Colonic mucosa (tissue), 4 donors: ENCODE data around the gene CPNE1. TPM values are rescaled to one million over a fixed set of nuclear protein-coding genes. Genes with fewer than 3 reads are reported as not detected.

Experiments used
- DNase-seq: peaks from one replicate; pipeline ENCODE4 v3.0.0-alpha.2; 2020
- H3K27ac ChIP-seq: fragments of 200-600 bp; one replicate; pipeline ENCODE4 v1.8.0; 2021
- H3K27me3 ChIP-seq: fragments of 200-600 bp; one replicate; pipeline ENCODE4 v1.8.0; 2021
- H3K36me3 ChIP-seq: fragments of 200-600 bp; one replicate; pipeline ENCODE4 v1.8.0; 2021
- H3K4me1 ChIP-seq: fragments of 200-600 bp; one replicate; pipeline ENCODE4 v1.8.0; 2021; ENCODE audit warnings: mild to moderate bottlenecking
- H3K4me3 ChIP-seq: fragments of 200-600 bp; one replicate; pipeline ENCODE4 v1.8.0; 2021
- H3K9ac ChIP-seq, 2 donors: one replicate each; pipeline ENCODE4 v1.7.0; 2013; ENCODE audit warnings: control low read depth in 2 of 2, low read depth in 2 of 2, low read length in 2 of 2
- H3K9me3 ChIP-seq: fragments of 200-600 bp; one replicate; pipeline ENCODE4 v1.8.0; 2021
- CTCF ChIP-seq: fragments of 200-600 bp; IDR thresholded peaks from one replicate; pipeline ENCODE4 v1.8.0; 2022; ENCODE audit warnings: antibody characterized with exemption, mild to moderate bottlenecking
- intact Hi-C: fragments of 100-400 bp; cut with DNase I; formaldehyde crosslinking; loops from one replicate; pipeline ENCODE4 v1.14.1; 2022
- total RNA-seq, 2 donors: library from RNA; stranded (reverse); fragmentation: NEBNext Ultra II Directional in 1 of 2; extraction: Animal tissue kit (Norgen Biotek cat#: 25700) in 1 of 2; gene quantifications; one replicate each; pipeline ENCODE4 v1.2.1, GENCODE V29; 2021
- donor health status: healthy.
- donor health status: DM: no; HTN: no; CAD: no.
- donor health status: DM: no; HTN: no; CAD: no.

CPNE1 gene
- total RNA-seq, 2 donors from 2014 or later = 137 to 152 TPM

GRCh38 chr20:35598899-35599775 lies 65.6 kb downstream of the CPNE1 start:
- no peak overlapping the region for H3K27ac ChIP-seq

GRCh38 chr20:35598476-35598875 lies 66.2 kb downstream of the CPNE1 start:
- H3K36me3 ChIP-seq = no peaks in the 10 kb centered on the region
- no peak overlapping the region for H3K4me3 ChIP-seq
- no peaks in the 10 kb centered on the region for H3K9me3 ChIP-seq
- H3K4me1 ChIP-seq = no peaks in the 10 kb centered on the region
- no peak overlapping the region for H3K9ac ChIP-seq
- no peak for DNase-seq
- intact Hi-C loops = no loop called here
- no peak overlapping the region for H3K27ac ChIP-seq
- TF ChIP-seq CTCF = no peak
- H3K27me3 ChIP-seq = no peaks in the 10 kb centered on the region

More at GRCh38 chr20:35598899-35599775, 65.6 kb downstream of the CPNE1 start:
- Histone ChIP-seq H3K4me1 (no peaks in the 10 kb centered on the region), H3K27me3 (no peaks in the 10 kb centered on the region), H3K4me3 (no peak overlapping the region), H3K9ac (no peak overlapping the region), H3K9me3 (no peaks in the 10 kb centered on the region), H3K36me3 (no peaks in the 10 kb centered on the region)
- intact Hi-C loops = no loop called here
- no peak for TF ChIP-seq CTCF
- DNase-seq = no peak

- Histone ChIP-seq H3K4me3 (no peak overlapping the region), H3K9ac (no peak overlapping the region), H3K36me3 (no peaks in the 10 kb centered on the region), H3K9me3 (no peaks in the 10 kb centered on the region), H3K27me3 (no peaks in the 10 kb centered on the region), H3K4me1 (no peaks in the 10 kb centered on the region), H3K27ac (no peak overlapping the region)
- DNase-seq = no peak
- intact Hi-C loops = no loop called here
- TF ChIP-seq CTCF = no peak
Observed at GRCh38 chr20:35597186-35597585, 67.5 kb downstream of the CPNE1 start.

- Histone ChIP-seq H3K36me3 (no peaks in the 10 kb centered on the region), H3K4me3 (no peak overlapping the region), H3K27ac (no peak overlapping the region), H3K4me1 (no peaks in the 10 kb centered on the region), H3K27me3 (no peaks in the 10 kb centered on the region), H3K9ac (no peak overlapping the region), H3K9me3 (no peaks in the 10 kb centered on the region)
- intact Hi-C loops = no loop called here
- DNase-seq = no peak
- no peak for TF ChIP-seq CTCF
Observed at GRCh38 chr20:35595901-35596300, 68.8 kb downstream of the CPNE1 start.

GRCh38 chr20:35595456-35595855 lies 69.2 kb downstream of the CPNE1 start:
- H3K9me3 ChIP-seq = no peaks in the 10 kb centered on the region
- H3K36me3 ChIP-seq = no peaks in the 10 kb centered on the region
- no peak overlapping the region for H3K9ac ChIP-seq
- H3K27me3 ChIP-seq = no peaks in the 10 kb centered on the region
- no peak overlapping the region for H3K4me3 ChIP-seq
- intact Hi-C loops = no loop called here
- H3K27ac ChIP-seq = no peak overlapping the region
- no peak for TF ChIP-seq CTCF
- no peaks in the 10 kb centered on the region for H3K4me1 ChIP-seq
- no peak for DNase-seq
